ENCODE data around the gene RNPEPL1.
"Not testable (repeated sequence)": the region's sequence is repeated elsewhere in the genome, so short reads cannot be mapped to it uniquely, and the experiment has no call there.

GRCh38 chr2:240563231-240563630 lies 5.1 kb upstream of the RNPEPL1 start:
- not testable (repeated sequence) for TF ChIP-seq PBX3 (IDR thresholded peaks at IDR 0.05); RAD21 (conservative IDR thresholded peaks at IDR 0.05 in 1 of 2, IDR thresholded peaks at IDR 0.05 in 1 of 2); CTCF (IDR thresholded peaks at IDR 0.05); HEYL (CRISPR knock-in tag; IDR thresholded peaks at IDR 0.05); EP300 (IDR thresholded peaks at IDR 0.05); ZNF302 (CRISPR knock-in tag; IDR thresholded peaks at IDR 0.05); POLR2AphosphoS2 (conservative IDR thresholded peaks at IDR 0.05; ENCODE audit: low read length); EHF (CRISPR knock-in tag; IDR thresholded peaks at IDR 0.05); POLR2A (IDR thresholded peaks at IDR 0.05; ENCODE audit: low read length); RNF2 (IDR thresholded peaks at IDR 0.05; ENCODE audit: borderline replicate concordance, low read depth); ZSCAN20 (CRISPR knock-in tag; IDR thresholded peaks at IDR 0.05)
- TF ChIP-seq, protein P1, sequence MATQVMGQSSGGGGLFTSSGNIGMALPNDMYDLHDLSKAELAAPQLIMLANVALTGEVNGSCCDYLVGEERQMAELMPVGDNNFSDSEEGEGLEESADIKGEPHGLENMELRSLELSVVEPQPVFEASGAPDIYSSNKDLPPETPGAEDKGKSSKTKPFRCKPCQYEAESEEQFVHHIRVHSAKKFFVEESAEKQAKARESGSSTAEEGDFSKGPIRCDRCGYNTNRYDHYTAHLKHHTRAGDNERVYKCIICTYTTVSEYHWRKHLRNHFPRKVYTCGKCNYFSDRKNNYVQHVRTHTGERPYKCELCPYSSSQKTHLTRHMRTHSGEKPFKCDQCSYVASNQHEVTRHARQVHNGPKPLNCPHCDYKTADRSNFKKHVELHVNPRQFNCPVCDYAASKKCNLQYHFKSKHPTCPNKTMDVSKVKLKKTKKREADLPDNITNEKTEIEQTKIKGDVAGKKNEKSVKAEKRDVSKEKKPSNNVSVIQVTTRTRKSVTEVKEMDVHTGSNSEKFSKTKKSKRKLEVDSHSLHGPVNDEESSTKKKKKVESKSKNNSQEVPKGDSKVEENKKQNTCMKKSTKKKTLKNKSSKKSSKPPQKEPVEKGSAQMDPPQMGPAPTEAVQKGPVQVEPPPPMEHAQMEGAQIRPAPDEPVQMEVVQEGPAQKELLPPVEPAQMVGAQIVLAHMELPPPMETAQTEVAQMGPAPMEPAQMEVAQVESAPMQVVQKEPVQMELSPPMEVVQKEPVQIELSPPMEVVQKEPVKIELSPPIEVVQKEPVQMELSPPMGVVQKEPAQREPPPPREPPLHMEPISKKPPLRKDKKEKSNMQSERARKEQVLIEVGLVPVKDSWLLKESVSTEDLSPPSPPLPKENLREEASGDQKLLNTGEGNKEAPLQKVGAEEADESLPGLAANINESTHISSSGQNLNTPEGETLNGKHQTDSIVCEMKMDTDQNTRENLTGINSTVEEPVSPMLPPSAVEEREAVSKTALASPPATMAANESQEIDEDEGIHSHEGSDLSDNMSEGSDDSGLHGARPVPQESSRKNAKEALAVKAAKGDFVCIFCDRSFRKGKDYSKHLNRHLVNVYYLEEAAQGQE (IDR thresholded peaks at IDR 0.05), result not testable (repeated sequence)
- TF ChIP-seq, protein P2, sequence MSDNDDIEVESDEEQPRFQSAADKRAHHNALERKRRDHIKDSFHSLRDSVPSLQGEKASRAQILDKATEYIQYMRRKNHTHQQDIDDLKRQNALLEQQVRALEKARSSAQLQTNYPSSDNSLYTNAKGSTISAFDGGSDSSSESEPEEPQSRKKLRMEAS (IDR thresholded peaks at IDR 0.05), result not testable (repeated sequence)

Data from A549 (cell line).